COLO668 (cell line): ENCODE measurements around the gene NANS.
A peak's percentile ranks its signal among the peaks of the same experiment; 100 is the strongest.

Experiments
- DNase-seq: peaks from one replicate; lab custom pipeline; 2025; ENCODE audit not compliant: unreplicated experiment; lab: John Stamatoyannopoulos, UW

The NANS gene

GRCh38 chr9:98130576-98131228 lies 74.2 kb downstream of the NANS start:
- DNase-seq: no peak

GRCh38 chr9:98132158-98132557 lies 75.6 kb downstream of the NANS start:
- DNase-seq: peak; percentile 32
